ENCODE measurements around the gene ARMC7.
"Not testable (repeated sequence)": the region's sequence is repeated elsewhere in the genome, so short reads cannot be mapped to it uniquely, and the experiment has no call there.

Gene ARMC7

GRCh38 chr17:75109407-75110233, at the start of gene ARMC7:
Gene ARMC7, plus strand, starts transcription at chr17:75109969. Its CDS starts 320 bp downstream, at chr17:75110289.
- peak; percentile 66 to 86 for DNase-seq (ENCODE audit: extremely low read depth in 1 of 2, low read depth in 1 of 2)

GRCh38 chr17:75060434-75061054, 49.2 kb upstream of the ARMC7 start:
- DNase-seq (ENCODE audit: extremely low read depth in 1 of 2, low read depth in 1 of 2), result no peak

DNA sequence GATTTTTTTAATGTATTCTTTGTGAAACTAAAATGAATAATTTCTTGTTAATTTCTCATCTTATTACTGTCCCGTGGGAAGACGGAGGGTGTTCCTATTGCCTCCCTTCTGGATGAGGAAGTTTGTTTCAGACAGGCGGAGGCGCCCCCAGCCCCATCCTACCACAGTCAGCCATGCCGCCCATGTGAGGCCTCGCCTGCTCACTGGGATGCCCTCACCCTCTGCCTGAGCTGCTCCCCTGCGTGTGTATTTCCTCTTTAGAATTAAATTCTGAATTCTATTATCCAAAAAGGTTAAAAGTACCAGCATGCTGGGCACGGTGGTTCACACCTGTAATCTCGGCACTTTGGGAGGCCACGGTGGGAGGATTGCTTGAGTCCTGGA, 48.7 kb upstream of the ARMC7 start:
- no peak for DNase-seq (ENCODE audit: extremely low read depth in 1 of 2, low read depth in 1 of 2)

DNA sequence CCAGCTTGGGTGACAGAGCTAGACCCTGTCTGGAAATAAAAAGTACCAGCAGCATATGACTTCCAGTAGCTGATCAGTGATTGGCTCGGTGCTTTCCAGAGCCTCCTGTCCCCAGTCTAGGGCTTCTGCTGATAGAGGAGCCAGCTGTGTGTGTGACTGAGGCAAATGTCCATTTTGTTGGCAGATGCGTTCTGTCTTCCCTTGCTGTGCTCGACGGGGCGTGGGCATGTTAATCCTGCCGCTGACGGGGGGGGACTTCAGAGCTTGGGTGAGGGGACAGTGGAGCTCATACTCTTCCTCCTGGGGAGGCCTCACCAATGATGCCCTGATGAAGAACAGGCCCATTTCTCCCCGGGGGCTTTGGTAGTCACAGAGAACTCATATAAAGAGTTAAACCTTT, 48.2 kb upstream of the ARMC7 start:
- no peak for DNase-seq (ENCODE audit: extremely low read depth in 1 of 2, low read depth in 1 of 2)

DNA sequence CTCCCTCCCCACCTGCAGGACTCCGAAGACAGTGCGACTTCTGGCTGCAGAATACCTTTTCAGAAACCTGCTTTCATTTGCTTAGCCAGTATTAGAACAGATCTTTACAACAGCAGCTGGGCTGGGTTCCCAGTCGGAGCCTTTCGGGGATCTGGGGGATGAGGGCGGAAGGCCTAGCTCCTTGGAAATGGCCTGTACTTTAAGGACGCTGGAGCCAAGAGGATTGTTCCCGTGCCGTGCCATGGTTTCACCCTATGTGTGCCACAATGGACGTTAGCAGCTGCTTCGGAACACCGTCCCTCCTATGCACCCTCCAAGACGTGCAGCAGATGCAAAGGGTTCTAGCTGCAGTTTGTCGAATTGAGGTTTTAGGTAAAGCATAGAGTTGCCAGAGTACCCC, 46.6 kb upstream of the ARMC7 start:
- DNase-seq (ENCODE audit: extremely low read depth in 1 of 2, low read depth in 1 of 2), result no peak

DNA sequence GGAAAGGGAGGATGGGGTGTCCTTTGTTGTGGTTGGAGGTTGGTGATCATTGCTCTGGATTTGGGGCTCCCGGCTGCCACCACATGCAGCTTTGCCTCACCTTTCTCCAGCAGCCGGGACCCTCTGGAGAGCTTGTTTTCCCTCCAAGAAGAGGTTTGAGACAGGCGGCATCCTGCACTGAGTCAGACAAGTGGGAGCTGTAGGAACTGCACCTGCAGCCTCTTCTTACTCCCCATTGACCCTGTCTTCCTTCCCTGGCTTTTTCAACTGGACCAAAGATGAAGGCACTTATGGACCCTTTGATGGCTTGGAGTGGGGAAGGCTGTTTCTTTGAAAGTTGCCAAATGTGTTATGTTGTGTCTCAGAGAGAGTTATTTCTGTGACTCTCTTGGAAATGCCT, 46.1 kb upstream of the ARMC7 start:
- DNase-seq (ENCODE audit: extremely low read depth in 1 of 2, low read depth in 1 of 2), result no peak

GRCh38 chr17:75064040-75064439, 45.7 kb upstream of the ARMC7 start:
- DNase-seq (ENCODE audit: extremely low read depth in 1 of 2, low read depth in 1 of 2), result no peak

GRCh38 chr17:75064460-75064859, 45.3 kb upstream of the ARMC7 start:
- no peak for DNase-seq (ENCODE audit: extremely low read depth in 1 of 2, low read depth in 1 of 2)

DNA sequence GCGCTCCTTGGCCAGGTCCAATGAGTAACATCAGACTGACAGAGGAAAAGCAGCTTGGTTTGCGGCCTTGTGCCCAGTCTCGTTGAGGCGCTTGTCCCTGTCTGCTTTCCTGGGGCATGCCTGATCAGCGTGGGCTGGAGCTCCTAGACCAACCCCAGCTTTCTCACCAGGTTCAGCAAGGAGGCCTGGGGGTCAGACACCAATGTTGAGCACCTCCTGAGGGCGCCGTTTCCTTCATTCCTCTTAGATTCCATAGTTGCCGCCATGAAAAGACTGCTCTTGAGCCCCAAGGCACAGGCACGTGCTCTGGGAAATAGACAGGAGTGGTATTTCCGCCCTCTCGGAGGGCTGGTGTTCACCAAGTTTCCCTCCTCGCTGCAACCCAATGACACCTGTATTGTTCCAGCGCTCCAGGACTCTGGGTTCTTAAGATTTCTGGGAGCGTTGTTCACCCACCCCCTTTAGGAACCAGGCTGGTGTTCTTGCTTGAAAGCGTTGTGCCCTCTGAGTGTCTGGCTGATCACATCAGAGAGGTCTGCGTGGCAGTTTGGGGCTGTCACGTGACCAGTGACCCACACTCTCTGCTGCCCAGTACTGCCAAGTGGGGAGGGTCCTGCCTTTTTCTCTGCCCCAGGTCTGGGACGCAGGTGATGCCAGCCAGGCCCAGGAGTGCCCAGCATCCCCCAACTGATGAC, 44.8 kb upstream of the ARMC7 start:
- DNase-seq (ENCODE audit: extremely low read depth in 1 of 2, low read depth in 1 of 2), result no peak

DNA sequence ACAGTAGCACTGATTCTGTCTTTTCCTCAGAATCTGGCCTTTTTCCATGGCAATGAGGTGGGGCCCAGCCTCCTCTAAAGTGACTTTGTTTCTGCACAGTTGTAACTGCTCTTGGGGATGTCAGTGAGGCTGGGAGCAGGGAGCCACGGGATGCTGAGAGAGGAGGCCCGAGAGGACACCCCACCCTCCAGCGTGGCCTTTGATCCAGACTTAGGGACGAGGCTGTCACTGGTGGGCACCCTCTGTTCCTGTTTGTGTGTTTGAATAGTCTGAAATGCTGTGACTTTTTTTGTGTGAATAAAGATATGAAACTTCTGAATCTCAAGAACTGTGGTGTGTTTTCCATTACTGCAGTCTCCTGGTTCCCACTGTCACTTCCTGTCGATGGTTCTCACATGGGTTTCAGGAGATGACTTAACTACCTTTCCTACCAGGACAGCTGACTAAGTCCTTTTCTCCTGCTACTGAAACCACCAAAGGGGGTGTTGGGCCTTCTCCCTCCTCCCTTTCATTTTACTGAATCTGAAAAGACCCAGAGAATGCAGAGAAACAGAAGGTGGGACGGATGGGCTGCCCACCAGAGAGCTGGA, 44.1 kb upstream of the ARMC7 start:
- no peak for DNase-seq (ENCODE audit: extremely low read depth in 1 of 2, low read depth in 1 of 2)

GRCh38 chr17:75067856-75068255, 41.9 kb upstream of the ARMC7 start:
- DNase-seq (ENCODE audit: extremely low read depth in 1 of 2, low read depth in 1 of 2), result no peak

GRCh38 chr17:75068750-75069149, 41.0 kb upstream of the ARMC7 start:
- DNase-seq (ENCODE audit: extremely low read depth in 1 of 2, low read depth in 1 of 2), result no peak

- no peak for DNase-seq (ENCODE audit: extremely low read depth in 1 of 2, low read depth in 1 of 2)
Measured at GRCh38 chr17:75069783-75070182, 40.0 kb upstream of the ARMC7 start.

GRCh38 chr17:75071478-75072271, 38.1 kb upstream of the ARMC7 start:
- not testable (repeated sequence) for DNase-seq (ENCODE audit: extremely low read depth in 1 of 2, low read depth in 1 of 2)

DNA sequence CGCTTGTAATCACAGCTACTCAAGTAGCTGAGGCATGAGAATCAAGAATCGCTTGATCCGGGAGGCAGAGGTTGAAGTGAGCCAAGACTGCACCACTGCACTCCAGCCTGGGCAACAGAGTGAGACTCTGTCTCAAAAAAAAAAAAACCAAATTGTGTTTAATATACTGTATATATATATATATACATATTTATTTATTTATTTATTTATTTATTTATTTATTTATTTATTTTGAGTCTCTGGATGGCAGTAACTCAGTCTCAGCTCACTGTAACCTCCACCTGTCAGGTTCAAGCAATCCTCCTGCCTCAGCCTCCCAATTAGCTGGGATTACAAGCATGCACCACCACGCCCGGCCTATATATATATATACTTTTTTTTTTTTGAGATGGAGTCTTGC, 36.9 kb upstream of the ARMC7 start:
- DNase-seq (ENCODE audit: extremely low read depth in 1 of 2, low read depth in 1 of 2), result not testable (repeated sequence)

DNA sequence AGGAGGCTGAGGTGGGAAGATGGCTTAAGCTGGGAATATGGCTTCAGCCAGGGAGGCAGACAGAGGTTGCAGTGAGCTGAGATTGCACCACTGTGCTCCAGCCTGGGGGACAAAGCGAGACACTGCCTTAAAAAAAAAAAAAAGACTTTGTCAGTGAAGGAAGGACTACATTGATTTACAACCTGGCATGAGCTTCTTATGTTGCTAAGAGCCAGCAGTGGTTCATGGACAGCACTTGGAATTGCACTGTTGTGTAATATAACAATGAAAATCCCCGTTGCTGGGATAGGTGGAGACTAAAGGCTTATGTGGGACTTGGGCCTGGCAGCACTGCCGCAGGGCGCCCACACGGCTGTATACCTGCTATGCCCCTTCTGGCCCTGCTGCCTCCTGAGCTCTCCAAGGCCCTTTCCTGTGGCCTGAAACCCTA, 36.1 kb upstream of the ARMC7 start:
- DNase-seq (ENCODE audit: extremely low read depth in 1 of 2, low read depth in 1 of 2), result no peak

- DNase-seq (ENCODE audit: extremely low read depth in 1 of 2, low read depth in 1 of 2), result no peak
Measured at GRCh38 chr17:75074532-75074931, 35.2 kb upstream of the ARMC7 start.

GRCh38 chr17:75075597-75076336, 34.0 kb upstream of the ARMC7 start:
- no peak for DNase-seq (ENCODE audit: extremely low read depth in 1 of 2, low read depth in 1 of 2)

DNA sequence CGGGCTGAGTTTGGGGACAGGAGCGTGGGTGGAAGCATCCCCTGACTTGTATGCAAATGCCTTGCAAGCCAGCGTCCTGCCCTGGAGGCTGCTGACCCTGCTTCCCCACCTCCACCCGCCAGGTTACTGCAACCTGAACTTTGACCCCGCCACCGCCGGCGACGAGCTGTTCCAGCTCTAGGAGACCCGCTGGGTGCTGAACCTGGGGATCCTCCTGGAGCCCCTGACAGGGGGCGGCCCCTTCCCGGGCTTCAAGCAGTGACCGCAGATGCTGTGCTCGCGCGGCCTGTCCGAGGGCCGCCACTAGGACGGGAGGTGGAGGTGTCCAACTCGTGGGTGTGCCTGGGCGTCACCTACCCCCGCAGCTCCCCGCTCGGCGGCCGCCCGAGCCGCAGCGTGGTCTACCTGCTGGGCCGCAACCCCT, 32.7 kb upstream of the ARMC7 start:
- DNase-seq (ENCODE audit: extremely low read depth in 1 of 2, low read depth in 1 of 2), result no peak
